SU-DHL-6 (cell line): ENCODE measurements around the gene OTULIN.

Experiments
- CTCF ChIP-seq: fragments of 200-600 bp; sonication (generic); IDR thresholded peaks from one replicate; pipeline ENCODE4 v1.5.1; 2017; ENCODE audit warnings: antibody characterized with exemption, mild to moderate bottlenecking, low read length, moderate library complexity; ENCODE audit not compliant: insufficient read depth, poor library complexity, severe bottlenecking
- EZH2phosphoT487 ChIP-seq: fragments of 200-600 bp; sonication (generic), shearing (Covaris generic); conservative IDR thresholded peaks from 2 replicates; pipeline ENCODE4 v1.6.1; 2018; ENCODE audit warnings: mild to moderate bottlenecking, antibody characterized with exemption, low read length, moderate library complexity, mixed read lengths

- TF ChIP-seq CTCF (no peak), EZH2phosphoT487 (no peak)
Measured at GRCh38 chr5:14712131-14712530, 47.6 kb downstream of the OTULIN start.
